IMR-90 (cell line): ENCODE results near the gene FBXO31. TPM values are rescaled to one million over a fixed set of nuclear protein-coding genes. Genes with fewer than 3 reads are reported as not detected.

ENCODE experiments used
- ATAC-seq: fragments of 200-7000 bp; cut with Tn5 transposase; 2 replicates; pipeline ENCODE4 v1.9.1; 2020; ENCODE audit warnings: low read depth, mild to moderate bottlenecking, moderate library complexity
- BruUV-seq: library from RNA; stranded (reverse); fragments of 400-500 nt; replicated peaks from 2 replicates; lab custom pipeline; 2021; lab: Mats Ljungman, UMichigan
- CTCF ChIA-PET: fragments of 300-600 bp; formaldehyde crosslinking; extraction: SDS; loops from one replicate; lab custom pipeline; 2021; ENCODE audit warnings: antibody characterized with exemption; lab: Yijun Ruan, JAX
- POLR2A ChIA-PET: fragments of 300-600 bp; sonication (Branson Sonifier 250); formaldehyde crosslinking; loops from one replicate; lab custom pipeline; 2022; ENCODE audit warnings: antibody characterized with exemption; ENCODE audit not compliant: unreplicated experiment; lab: Charles Lee
- DNase-seq: peaks from one replicate; pipeline ENCODE4 v3.0.0; 2013
- H2AFZ ChIP-seq: replicated peaks from 2 replicates; pipeline ENCODE3; 2013; ENCODE audit warnings: low read length, mild to moderate bottlenecking; ENCODE audit not compliant: poor library complexity
- H2AK5ac ChIP-seq: 2 replicates; pipeline ENCODE4 v1.6.1; 2013; ENCODE audit warnings: low read depth, low read length, inconsistent platforms
- H2AK9ac ChIP-seq: replicated peaks from 2 replicates; pipeline ENCODE3; 2013; ENCODE audit warnings: mild to moderate bottlenecking, low read depth, low read length, moderate library complexity; ENCODE audit not compliant: poor library complexity
- H2BK120ac ChIP-seq: 2 replicates; pipeline ENCODE4 v1.6.1; 2013; ENCODE audit warnings: low read depth, low read length, inconsistent platforms
- H2BK15ac ChIP-seq: 3 replicates; pipeline ENCODE4 v1.6.1; 2013; ENCODE audit warnings: low read depth, low read length, inconsistent platforms
- H2BK20ac ChIP-seq: 2 replicates; pipeline ENCODE4 v1.6.1; 2013; ENCODE audit warnings: low read depth, mild to moderate bottlenecking, inconsistent platforms, low read length, moderate library complexity
- H2BK5ac ChIP-seq: 2 replicates; pipeline ENCODE4 v1.6.1; 2013; ENCODE audit warnings: mild to moderate bottlenecking, low read depth, low read length, inconsistent platforms; ENCODE audit not compliant: poor library complexity, severe bottlenecking
- H3K14ac ChIP-seq: replicated peaks from 2 replicates; pipeline ENCODE4 v1.6.1; 2013; ENCODE audit warnings: low read depth, low read length, inconsistent platforms
- H3K18ac ChIP-seq: 2 replicates; pipeline ENCODE4 v1.6.1; 2013; ENCODE audit warnings: low read depth, low read length, control low read depth
- H3K23ac ChIP-seq: 2 replicates; pipeline ENCODE4 v1.6.1; 2013; ENCODE audit warnings: low read depth, low read length, inconsistent platforms
- H3K27ac ChIP-seq: 2 replicates; pipeline ENCODE4 v1.5.1; 2013; ENCODE audit warnings: mild to moderate bottlenecking, control low read depth, low read length; ENCODE audit not compliant: insufficient read depth
- H3K27me3 ChIP-seq: 2 replicates; pipeline ENCODE4 v1.6.1; 2013; ENCODE audit warnings: low read length; ENCODE audit not compliant: control insufficient read depth, insufficient read depth
- H3K36me3 ChIP-seq: 2 replicates; pipeline ENCODE4 v1.6.1; 2013; ENCODE audit warnings: low read length, mixed read lengths; ENCODE audit not compliant: control insufficient read depth, insufficient read depth
- H3K4ac ChIP-seq: 2 replicates; pipeline ENCODE4 v1.6.1; 2013; ENCODE audit warnings: low read depth, low read length, inconsistent platforms
- H3K4me1 ChIP-seq: 2 replicates; pipeline ENCODE4 v1.6.1; 2013; ENCODE audit warnings: low read length, mixed read lengths; ENCODE audit not compliant: control insufficient read depth, insufficient read depth
- H3K4me2 ChIP-seq: 2 replicates; pipeline ENCODE4 v1.6.1; 2013; ENCODE audit warnings: low read depth, mild to moderate bottlenecking, control low read depth, low read length, moderate library complexity
- H3K4me3 ChIP-seq: 2 replicates; pipeline ENCODE4 v1.5.1; 2013; ENCODE audit warnings: low read depth, mild to moderate bottlenecking, control low read depth, low read length, moderate library complexity; ENCODE audit not compliant: insufficient read depth
- H3K56ac ChIP-seq: 2 replicates; pipeline ENCODE4 v1.6.1; 2013; ENCODE audit warnings: low read length, inconsistent platforms; ENCODE audit not compliant: insufficient read depth; ENCODE audit errors: extremely low read depth
- H3K79me1 ChIP-seq, 2 experiments: 2 replicates each; pipeline ENCODE4 v1.6.1; 2013; ENCODE audit warnings: low read length in 2 of 2, inconsistent platforms in 1 of 2, low read depth in 1 of 2
- H3K9ac ChIP-seq: 2 replicates; pipeline ENCODE4 v1.6.1; 2013; ENCODE audit warnings: low read depth, low read length, control low read depth
- H3K9me1 ChIP-seq: 2 replicates; pipeline ENCODE4 v1.6.1; 2013; ENCODE audit warnings: low read length, inconsistent platforms; ENCODE audit not compliant: insufficient read depth
- H3K9me3 ChIP-seq: 2 replicates; pipeline ENCODE4 v1.6.1; 2013; ENCODE audit warnings: low read length; ENCODE audit not compliant: control insufficient read depth, insufficient read depth
- H4K20me1 ChIP-seq: 2 replicates; pipeline ENCODE4 v1.6.1; 2013; ENCODE audit warnings: low read length, inconsistent platforms; ENCODE audit not compliant: insufficient read depth
- H4K5ac ChIP-seq: 2 replicates; pipeline ENCODE4 v1.6.1; 2013; ENCODE audit warnings: mild to moderate bottlenecking, low read depth, low read length, control low read depth
- H4K8ac ChIP-seq, 2 experiments: 2 replicates each; pipeline ENCODE4 v1.6.1; 2013; ENCODE audit warnings: low read depth in 2 of 2, low read length in 2 of 2, control low read depth in 1 of 2, inconsistent platforms in 1 of 2
- H4K91ac ChIP-seq: 2 replicates; pipeline ENCODE4 v1.6.1; 2013; ENCODE audit warnings: low read depth, low read length, inconsistent platforms; ENCODE audit not compliant: insufficient read depth
- BHLHE40 ChIP-seq: fragments of 150-350 bp; IDR thresholded peaks from 2 replicates; pipeline ENCODE4 v1.6.1; 2016; ENCODE audit warnings: mild to moderate bottlenecking, low read depth, low read length
- CEBPB ChIP-seq: IDR thresholded peaks from 2 replicates; pipeline ENCODE4 v1.6.1; 2012; ENCODE audit warnings: low read depth, low read length, improper control_type of control experiment
- CHD1 ChIP-seq: IDR thresholded peaks from 2 replicates; pipeline ENCODE4 v1.6.1; 2012; ENCODE audit warnings: low read depth, low read length, improper control_type of control experiment
- FOS ChIP-seq: fragments of 150-350 bp; IDR thresholded peaks from 2 replicates; pipeline ENCODE4 v1.6.1; 2016; ENCODE audit warnings: low read depth, low read length
- MAFK ChIP-seq: IDR thresholded peaks from 2 replicates; pipeline ENCODE4 v1.6.1; 2012; ENCODE audit warnings: low read depth, low read length, improper control_type of control experiment
- MAZ ChIP-seq: IDR thresholded peaks from 2 replicates; pipeline ENCODE4 v1.6.1; 2012; ENCODE audit warnings: low read depth, mild to moderate bottlenecking, low read length, improper control_type of control experiment, moderate library complexity, borderline replicate concordance
- NFE2L2 ChIP-seq: fragments of 150-350 bp; IDR thresholded peaks from 2 replicates; pipeline ENCODE4 v1.6.1; 2016; ENCODE audit warnings: low read depth, mild to moderate bottlenecking, low read length
- POLR2A ChIP-seq: IDR thresholded peaks from 2 replicates; pipeline ENCODE4 v1.6.1; 2012; ENCODE audit warnings: mild to moderate bottlenecking, low read depth, low read length
- RFX5 ChIP-seq: IDR thresholded peaks from 2 replicates; pipeline ENCODE4 v1.8.0; 2012; ENCODE audit warnings: low read depth, mild to moderate bottlenecking, low read length, moderate library complexity
- SMC3 ChIP-seq: fragments of 150-350 bp; IDR thresholded peaks from 2 replicates; pipeline ENCODE4 v1.6.1; 2016; ENCODE audit warnings: low read depth, mild to moderate bottlenecking, antibody characterized with exemption, low read length, moderate library complexity
- WGBS, 2 experiments: methylation state at CpG; one replicate each; pipeline versions ENCODE4 v1.1.5 to v1.1.7; 2013; ENCODE audit warnings: missing lambda C conversion rate in 2 of 2; ENCODE audit not compliant: insufficient read length in 1 of 2; ENCODE audit errors: extremely low coverage in 2 of 2; 5-methylcytosine and 5-hydroxymethylcytosine counted together
- dilution Hi-C: fragments of 300-500 bp; cut with HindIII; formaldehyde crosslinking; loops from one replicate; pipeline ENCODE4 v1.14.3; 2018; ENCODE audit warnings: low sequenced_read_pairs; ENCODE audit not compliant: unreplicated experiment
- in situ Hi-C: fragments of 300-500 bp; cut with MboI; formaldehyde crosslinking; loops from 3 replicates; pipeline ENCODE4 v1.14.3; 2019; ENCODE audit warnings: low sequenced_read_pairs, inconsistent platforms, mixed read lengths
- intact Hi-C: fragments of 100-400 bp; cut with micrococcal nuclease; formaldehyde crosslinking; loops from 2 replicates; pipeline ENCODE4 v1.10.0; 2022
- polyA plus RNA-seq, 3 experiments: library from polyadenylated mRNA; depleted of rRNA; stranded (reverse); fragments of >200 nt; gene quantifications; 2 replicates each; pipeline ENCODE4 v1.2.3, GENCODE V29; 2012; ENCODE audit warnings: low replicate concordance in 1 of 3
- total RNA-seq: library from RNA; depleted of rRNA; stranded (reverse); fragments of >200 nt; gene quantifications from 2 replicates; pipeline ENCODE4 v1.2.3, GENCODE V29; 2012

The FBXO31 gene
- total and polyA plus RNA-seq, 2 of the 4 experiments (the other 2 are of a cell fraction) = 10.4 to 16.9 TPM

DNA sequence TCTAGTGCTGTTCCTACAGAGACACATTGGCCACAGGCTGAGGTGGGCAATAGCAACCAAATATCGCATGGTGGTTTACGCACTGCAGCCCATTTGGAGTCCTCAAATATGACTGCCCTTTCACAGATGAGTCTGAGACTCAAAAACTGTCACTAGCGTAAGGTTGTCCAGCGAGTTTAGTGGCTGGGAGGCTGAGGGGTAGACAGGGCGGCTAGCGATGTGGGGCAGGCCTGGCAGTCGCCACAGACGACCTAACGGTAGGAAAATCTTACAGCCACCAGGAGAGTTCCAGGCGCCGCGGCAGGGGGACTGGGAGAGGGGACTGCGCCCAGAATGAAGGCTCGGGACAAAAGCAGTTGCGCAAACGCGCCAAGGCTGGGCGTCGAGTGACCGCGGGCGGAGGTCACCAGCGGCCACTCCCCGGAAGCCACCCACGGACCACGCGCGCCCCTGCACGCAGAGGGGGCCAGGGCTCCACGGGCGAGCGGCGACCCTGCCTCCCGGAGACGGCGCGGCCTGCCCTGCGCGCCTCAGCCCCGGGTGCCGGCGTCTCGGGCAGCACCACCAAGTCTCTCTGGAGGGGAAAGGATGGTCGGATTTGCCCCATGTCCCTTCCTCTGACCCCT is 7.9 kb upstream of the FBXO31 start:
- peak overlapping the region; percentile 75 for H3K9ac ChIP-seq
- no peaks in the 10 kb centered on the region for H3K27me3 ChIP-seq
- peaks cover 31% of the 10 kb centered on the region for H4K20me1 ChIP-seq
- dilution Hi-C loops = no loop called here
- no TSS peak for BruUV-seq
- in situ Hi-C loops = no loop called here
- peak overlapping the region; percentile 99 for H3K23ac ChIP-seq
- peak overlapping the region; percentile 88 for H4K91ac ChIP-seq
- peaks cover 7% of the 10 kb centered on the region; the same call in 1 of the 2 replicates for H3K9me1 ChIP-seq
- H3K56ac ChIP-seq = no peak overlapping the region; the same call in 1 of the 2 replicates
- 12% methylated on average over 9 of the region's 44 CpGs; no CpG with 5 or more reads in 1 of the 2 experiments for WGBS, 2 experiments
- peak overlapping the region; percentile 62 for H4K5ac ChIP-seq
- no peak for TF ChIP-seq FOS
- no peak for TF ChIP-seq RFX5
- no peak for TF ChIP-seq MAZ
- peak; percentile 89 for TF ChIP-seq CEBPB
- TF ChIP-seq SMC3 = no peak
- TF ChIP-seq MAFK = no peak
- TF ChIP-seq BHLHE40 = 0 out of 2 replicates have a peak, but pooled peaks have one; percentile 13
- TF ChIP-seq NFE2L2 = no peak
- TF ChIP-seq POLR2A = no peak
- no peak for TF ChIP-seq CHD1
- H3K18ac ChIP-seq = peak overlapping the region; percentile 55; the same call in 1 of the 2 replicates
- H2BK15ac ChIP-seq = peak overlapping the region; percentile 78; the same call in 1 of the 3 replicates
- peak overlapping the region; percentile 90 for H3K27ac ChIP-seq
- peak overlapping the region; percentile 84 for H2BK120ac ChIP-seq
- H3K36me3 ChIP-seq = no peaks in the 10 kb centered on the region
- H3K4me2 ChIP-seq = peak overlapping the region; percentile 68
- no peak overlapping the region for H2BK20ac ChIP-seq
- intact Hi-C loops = no loop called here
- H2BK5ac ChIP-seq = peak overlapping the region; percentile 86
- H2AFZ ChIP-seq = peak overlapping the region; percentile 87
- ATAC-seq (peak; percentile 9), DNase-seq (no peak)
- ChIA-PET POLR2A (no interaction called here), CTCF (no interaction called here)
- peak overlapping the region; percentile 69 for H3K4me3 ChIP-seq
- peak overlapping the region; percentile 99 for H2AK5ac ChIP-seq
- H3K4me1 ChIP-seq = peaks cover 7% of the 10 kb centered on the region
- H3K14ac ChIP-seq = peak overlapping the region; percentile 97
- peak overlapping the region; percentile 95 to 98 for H4K8ac ChIP-seq
- H3K79me1 ChIP-seq = peaks cover 0 to 41% of the 10 kb centered on the region in 2 experiments; a peak in 3 of 4 replicates
- H3K9me3 ChIP-seq = no peaks in the 10 kb centered on the region
- peak overlapping the region; percentile 96 for H2AK9ac ChIP-seq
- H3K4ac ChIP-seq = peak overlapping the region; percentile 97
